NCI-H2107 (cell line): ENCODE measurements around the gene C4orf50.
"Not testable (repeated sequence)": the region's sequence is repeated elsewhere in the genome, so short reads cannot be mapped to it uniquely, and the experiment has no call there.

Experiments
- DNase-seq: peaks from one replicate; lab custom pipeline; 2025; lab: John Stamatoyannopoulos, UW

C4orf50 gene

GRCh38 chr4:5969336-5969735, 48.9 kb downstream of the C4orf50 start:
- no peak for DNase-seq

DNA sequence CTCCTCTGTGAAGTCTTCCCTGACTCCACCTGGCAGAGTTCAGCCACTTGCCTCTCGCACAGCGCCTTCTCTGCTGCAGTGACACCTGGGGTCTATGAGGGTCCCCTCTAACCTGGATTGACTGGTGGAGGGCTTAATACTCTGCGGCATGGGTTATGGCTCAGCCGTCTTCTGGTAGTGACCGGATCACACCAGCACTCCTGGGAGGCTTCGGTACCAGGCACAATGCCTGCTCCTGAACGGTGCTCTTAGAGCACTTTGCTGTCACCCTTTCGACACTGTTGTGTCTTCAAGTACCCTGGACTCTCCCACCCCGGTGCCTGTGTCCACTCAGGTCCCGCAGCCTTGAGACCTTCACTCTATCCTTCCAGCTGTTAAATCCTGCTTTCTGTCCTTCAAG, 50.0 kb downstream of the C4orf50 start:
- DNase-seq = no peak

GRCh38 chr4:5967783-5968182, 50.4 kb downstream of the C4orf50 start:
- no peak for DNase-seq

GRCh38 chr4:5965225-5965624, 53.0 kb downstream of the C4orf50 start:
- DNase-seq = no peak

GRCh38 chr4:5964030-5964429, 54.2 kb downstream of the C4orf50 start:
- DNase-seq = no peak

- DNase-seq = no peak
These were observed 54.6 kb downstream of the C4orf50 start for GRCh38 chr4:5963611-5964010.

DNA sequence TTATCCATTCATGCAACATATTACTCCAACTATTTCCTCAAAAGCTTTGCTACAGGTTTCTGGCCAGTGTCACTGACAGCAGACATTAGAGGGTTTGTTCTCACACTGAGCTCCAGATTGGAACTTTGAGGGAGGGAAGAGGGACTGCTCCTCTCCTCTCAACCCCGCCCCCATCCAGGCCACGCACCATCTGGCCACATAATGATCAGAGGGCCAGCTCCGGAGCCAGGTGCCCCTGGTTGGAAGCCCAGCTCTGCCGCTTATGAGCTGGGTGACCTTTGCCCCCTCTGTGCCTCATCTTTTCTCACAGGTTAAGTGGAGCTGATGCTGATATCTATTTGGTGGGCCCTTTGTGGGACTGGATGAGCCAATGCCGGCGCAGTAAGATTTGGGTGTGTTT, 55.8 kb downstream of the C4orf50 start:
- DNase-seq = no peak

DNA sequence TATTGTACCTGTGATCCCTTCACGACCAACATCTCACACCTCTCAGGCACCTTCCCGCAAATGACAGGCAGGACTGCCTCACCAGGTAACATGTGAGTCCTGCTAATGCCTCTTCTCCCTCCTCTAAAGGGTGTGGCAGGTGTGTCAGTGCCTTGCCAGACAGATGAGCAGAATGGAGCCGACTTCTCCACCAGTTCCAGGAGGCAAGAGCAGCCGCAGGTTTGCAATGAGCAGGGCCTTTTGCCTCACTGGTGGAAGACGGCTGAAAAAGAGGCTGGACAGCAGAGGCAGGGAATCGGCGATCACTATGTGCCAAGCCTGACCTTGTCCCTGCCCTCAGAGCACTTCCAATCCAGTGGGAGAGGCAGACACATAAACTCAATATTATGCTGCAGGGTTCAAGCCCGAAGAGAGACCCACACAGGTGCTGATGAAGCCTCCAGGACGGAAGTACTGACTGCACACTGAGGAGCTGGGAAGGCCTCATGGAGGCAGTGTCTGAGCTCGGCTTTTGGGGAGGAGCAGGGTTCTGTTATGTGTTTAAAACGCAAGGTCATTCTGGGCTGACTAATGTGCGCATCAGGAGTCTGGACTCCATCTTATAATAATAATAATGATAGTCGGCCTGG, 57.9 kb downstream of the C4orf50 start:
- DNase-seq = no peak

DNA sequence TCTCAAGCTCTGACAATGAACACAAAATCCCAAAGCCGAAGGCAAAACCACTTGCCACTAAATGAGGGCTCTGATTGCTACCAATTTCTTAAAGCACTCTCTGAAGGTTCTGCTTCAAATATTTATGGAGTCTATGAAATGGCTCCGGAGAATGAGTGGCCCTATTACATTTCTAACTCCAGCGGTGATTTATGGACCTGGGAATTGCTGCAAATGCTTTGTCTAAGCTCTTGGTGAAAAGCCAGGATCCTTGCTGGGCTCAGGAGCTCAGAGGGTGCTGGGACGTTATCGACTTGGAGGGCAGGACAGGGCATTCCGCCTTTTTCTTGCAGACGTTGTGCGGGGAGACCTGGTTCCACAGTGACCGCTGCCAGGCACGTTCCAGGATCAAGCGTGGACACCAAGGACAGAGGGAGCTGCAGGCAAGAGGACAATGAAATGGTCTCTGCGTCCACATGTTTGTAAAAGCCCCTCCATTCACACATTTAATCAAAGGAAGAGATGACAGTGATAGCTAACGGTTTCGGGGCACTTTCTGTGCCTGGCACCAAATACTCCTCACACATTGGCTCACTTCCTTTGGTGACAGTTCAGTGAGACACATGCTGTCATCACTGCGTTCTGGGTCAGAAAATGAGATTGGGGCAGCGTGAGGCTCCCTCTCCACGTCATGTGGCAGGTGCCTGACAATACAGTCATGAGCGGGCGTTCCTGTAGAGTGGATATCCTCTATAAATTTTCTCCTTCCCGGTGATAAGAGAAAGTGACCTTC, 58.8 kb downstream of the C4orf50 start:
- no peak for DNase-seq

- no peak for DNase-seq
These were observed 60.0 kb downstream of the C4orf50 start for GRCh38 chr4:5958199-5958735.

DNA sequence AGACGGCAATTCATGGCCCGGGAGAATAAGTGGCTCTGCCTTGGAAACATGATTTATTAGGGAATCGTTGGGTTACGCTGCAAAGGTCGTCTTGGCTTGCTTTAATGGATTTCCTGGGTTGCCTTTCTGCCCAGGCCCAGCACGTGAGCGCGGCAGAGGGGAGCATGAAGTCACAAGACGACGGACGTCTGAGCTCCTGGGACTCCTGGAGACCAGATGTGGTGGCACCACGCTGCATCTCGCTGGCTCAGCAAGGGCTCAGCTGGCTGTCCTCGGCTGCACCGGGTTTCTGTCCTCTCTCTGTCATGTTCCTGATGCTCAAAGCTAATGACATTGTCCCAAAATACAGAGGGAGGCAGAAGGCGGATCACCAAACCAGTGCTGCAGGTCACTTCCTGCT, 61.2 kb downstream of the C4orf50 start:
- no peak for DNase-seq

DNA sequence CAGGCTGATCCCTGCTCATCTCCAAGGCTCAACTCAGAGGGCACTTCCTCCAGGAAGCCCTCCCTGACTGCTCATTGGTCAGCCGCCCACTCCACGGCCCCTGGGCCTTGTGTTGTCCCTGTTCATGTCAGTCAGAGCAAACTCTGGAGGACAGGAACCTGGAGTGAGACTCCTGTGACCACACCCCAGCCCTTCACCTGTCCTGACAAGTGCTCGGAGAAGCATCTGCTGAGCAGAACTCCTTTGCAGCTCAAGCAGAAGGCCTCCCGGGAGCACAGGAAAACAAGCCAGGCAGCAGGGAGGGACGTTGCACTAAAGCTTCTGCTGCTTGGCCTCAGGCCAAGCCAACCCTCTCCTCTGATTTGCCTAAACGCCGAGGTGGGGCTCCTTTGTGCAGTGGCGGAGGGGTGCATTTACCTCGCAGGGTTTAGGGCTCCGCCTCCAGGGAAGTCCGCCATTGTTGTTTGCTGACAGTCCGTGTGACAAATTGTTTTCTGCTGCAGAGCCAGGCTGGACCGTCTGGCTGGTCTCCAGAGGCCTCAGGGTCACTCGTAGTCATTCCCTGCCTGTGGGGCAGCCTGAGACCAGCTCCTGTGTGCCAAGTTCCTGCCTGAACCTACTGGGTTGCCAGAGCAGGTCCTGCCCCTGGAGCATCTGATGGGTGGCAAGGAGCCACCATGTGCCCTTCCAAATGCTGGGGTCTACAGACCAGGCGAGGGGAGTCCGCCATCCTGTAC, 61.8 kb downstream of the C4orf50 start:
- peak; percentile 82 for DNase-seq

- no peak for DNase-seq
These were observed 62.4 kb downstream of the C4orf50 start for GRCh38 chr4:5955856-5956255.

GRCh38 chr4:5955201-5955821, 62.9 kb downstream of the C4orf50 start:
- DNase-seq = peak; percentile 29

- no peak for DNase-seq
These were observed 64.0 kb downstream of the C4orf50 start for GRCh38 chr4:5954056-5954760.

DNA sequence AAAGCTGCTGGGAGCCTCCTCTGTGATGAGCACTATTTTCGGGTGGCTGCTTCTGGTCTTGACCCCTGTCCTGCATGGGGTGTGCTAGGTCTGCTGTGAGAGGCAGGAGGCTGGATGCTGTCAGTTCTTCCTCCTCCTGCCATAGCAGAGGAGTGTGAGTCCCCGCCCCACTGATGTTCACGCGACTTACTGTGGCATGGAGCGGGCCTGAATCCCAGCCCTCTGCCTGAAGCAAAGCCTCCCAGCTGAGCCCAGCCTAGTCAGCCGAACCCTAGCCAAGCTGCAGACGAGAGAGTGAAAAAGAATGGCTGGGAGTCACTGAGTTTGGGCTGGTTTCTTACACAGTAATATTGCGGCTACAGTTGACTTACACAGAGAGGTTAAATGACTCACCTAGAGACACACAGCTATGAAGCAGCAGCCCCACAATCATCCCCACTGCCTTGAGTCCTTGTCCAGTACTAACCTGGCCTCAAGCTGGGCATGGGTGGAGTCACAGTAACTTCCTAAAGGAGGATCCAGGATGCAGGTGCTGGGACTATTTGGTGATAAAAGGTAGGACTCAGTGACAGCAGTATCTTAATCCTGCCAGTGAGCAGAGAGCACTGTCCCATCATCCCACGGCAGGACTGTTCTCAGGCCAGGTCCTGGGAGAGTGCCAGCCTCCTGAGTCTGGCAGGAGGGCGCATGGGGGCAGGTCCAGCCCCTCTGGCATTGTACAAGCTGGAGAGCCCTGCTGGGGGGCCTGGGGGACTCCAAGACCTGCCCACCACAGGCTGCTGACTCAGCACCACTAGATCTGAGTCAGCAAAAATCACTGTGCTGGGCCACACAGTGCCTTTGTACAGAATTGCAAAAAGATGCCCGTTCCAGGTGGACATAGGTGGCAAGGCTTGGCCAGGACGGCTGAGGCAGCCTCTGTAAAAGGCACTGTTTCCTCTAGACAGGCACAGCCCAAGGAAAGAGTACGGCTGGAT, 65.0 kb downstream of the C4orf50 start:
- no peak for DNase-seq

- no peak for DNase-seq
These were observed 65.8 kb downstream of the C4orf50 start for GRCh38 chr4:5952286-5952974.

- not testable (repeated sequence) for DNase-seq
These were observed 71.6 kb downstream of the C4orf50 start for GRCh38 chr4:5946653-5947052.

- no peak for DNase-seq
These were observed 72.3 kb downstream of the C4orf50 start for GRCh38 chr4:5945936-5946335.

DNA sequence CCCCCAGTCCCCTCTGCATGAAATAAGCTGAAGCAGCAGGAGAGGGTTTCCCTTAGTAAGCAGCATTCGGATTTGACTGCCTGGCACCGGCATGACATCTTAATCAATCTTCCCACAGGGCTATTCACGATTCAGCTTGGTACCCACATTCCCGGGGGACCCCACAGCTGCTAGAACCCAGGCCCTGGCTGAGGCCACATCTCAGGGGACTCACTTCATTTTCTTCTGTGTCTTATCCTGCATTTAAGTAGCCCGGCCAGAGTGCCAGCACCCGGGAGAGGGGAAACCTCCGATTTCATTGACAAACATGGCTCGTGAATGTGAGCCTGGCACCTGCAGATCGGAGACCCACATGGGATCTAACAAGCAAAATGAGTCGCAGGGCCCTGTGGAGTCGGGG, 73.1 kb downstream of the C4orf50 start:
- DNase-seq = no peak
